H9 (cell line): Measurements from ENCODE around the gene RBM5. TPM values are rescaled to one million over a fixed set of nuclear protein-coding genes. Genes with fewer than 3 reads are reported as not detected.

Experiments used
- DNase-seq: peaks from one replicate; pipeline ENCODE4 v3.0.0-alpha.2; 2017
- H2AFZ ChIP-seq: one replicate; pipeline ENCODE4 v1.6.1; 2013; ENCODE audit warnings: mild to moderate bottlenecking, low read length, control low read depth, moderate library complexity
- H2AK5ac ChIP-seq: 2 replicates; pipeline ENCODE4 v1.6.1; 2013; ENCODE audit warnings: low read length, control low read depth, mixed read lengths; ENCODE audit not compliant: insufficient read length
- H2BK120ac ChIP-seq: one replicate; pipeline ENCODE4 v1.6.1; 2013; ENCODE audit warnings: low read depth, mild to moderate bottlenecking, low read length, control low read depth, inconsistent platforms; ENCODE audit not compliant: poor library complexity, severe bottlenecking
- H2BK12ac ChIP-seq: 2 replicates; pipeline ENCODE4 v1.6.1; 2013; ENCODE audit warnings: low read length, control low read depth, mixed read lengths, low read depth; ENCODE audit not compliant: insufficient read length
- H2BK15ac ChIP-seq: 2 replicates; pipeline ENCODE4 v1.6.1; 2013; ENCODE audit warnings: low read depth, low read length, control low read depth
- H2BK20ac ChIP-seq: one replicate; pipeline ENCODE4 v1.6.1; 2013; ENCODE audit warnings: low read depth, mild to moderate bottlenecking, low read length, control low read depth, inconsistent platforms; ENCODE audit not compliant: poor library complexity, severe bottlenecking
- H2BK5ac ChIP-seq: 2 replicates; pipeline ENCODE4 v1.6.1; 2013; ENCODE audit warnings: low read length, control low read depth, mixed read lengths; ENCODE audit not compliant: insufficient read length
- H3K14ac ChIP-seq: 2 replicates; pipeline ENCODE4 v1.6.1; 2013; ENCODE audit warnings: low read length, control low read depth; ENCODE audit not compliant: insufficient read depth
- H3K18ac ChIP-seq: 2 replicates; pipeline ENCODE4 v1.6.1; 2013; ENCODE audit warnings: low read depth, mild to moderate bottlenecking, mixed read lengths, low read length, control low read depth; ENCODE audit not compliant: insufficient read length
- H3K23ac ChIP-seq: 2 replicates; pipeline ENCODE4 v1.6.1; 2013; ENCODE audit warnings: low read length, control low read depth, mixed read lengths, low read depth; ENCODE audit not compliant: insufficient read length
- H3K23me2 ChIP-seq: 2 replicates; pipeline ENCODE4 v1.6.1; 2013; ENCODE audit warnings: low read depth, mild to moderate bottlenecking, mixed read lengths, low read length, control low read depth; ENCODE audit not compliant: insufficient read length, poor library complexity, severe bottlenecking
- H3K27ac ChIP-seq: 2 replicates; pipeline ENCODE4 v1.5.1; 2013; ENCODE audit warnings: low read length, control low read depth, mixed read lengths, low read depth; ENCODE audit not compliant: insufficient read length
- H3K27me3 ChIP-seq: 2 replicates; pipeline ENCODE4 v1.6.1; 2013; ENCODE audit warnings: low read length, control low read depth, inconsistent platforms; ENCODE audit not compliant: insufficient read depth
- H3K4ac ChIP-seq: 2 replicates; pipeline ENCODE4 v1.6.1; 2013; ENCODE audit warnings: low read depth, mild to moderate bottlenecking, control low read depth, inconsistent platforms, low read length, moderate library complexity
- H3K4me1 ChIP-seq: 2 replicates; pipeline ENCODE4 v1.6.1; 2013; ENCODE audit warnings: low read length, control low read depth, inconsistent platforms; ENCODE audit not compliant: insufficient read depth
- H3K4me2 ChIP-seq: 2 replicates; pipeline ENCODE4 v1.6.1; 2013; ENCODE audit warnings: low read length, control low read depth, mixed read lengths; ENCODE audit not compliant: insufficient read length, insufficient read depth
- H3K56ac ChIP-seq: 2 replicates; pipeline ENCODE4 v1.6.1; 2013; ENCODE audit warnings: low read depth, mild to moderate bottlenecking, mixed read lengths, low read length, control low read depth; ENCODE audit not compliant: insufficient read length
- H3K79me1 ChIP-seq: 2 replicates; pipeline ENCODE4 v1.6.1; 2013; ENCODE audit warnings: low read depth, mild to moderate bottlenecking, moderate library complexity, low read length, control low read depth, inconsistent platforms; ENCODE audit not compliant: insufficient read depth, poor library complexity, severe bottlenecking
- H3K79me2 ChIP-seq: 2 replicates; pipeline ENCODE4 v1.6.1; 2013; ENCODE audit warnings: low read length, control low read depth, inconsistent platforms; ENCODE audit not compliant: insufficient read depth
- H3K9ac ChIP-seq: 2 replicates; pipeline ENCODE4 v1.6.1; 2013; ENCODE audit warnings: low read length, control low read depth, mixed read lengths; ENCODE audit not compliant: insufficient read length; ENCODE audit errors: extremely low read depth
- H3K9me3 ChIP-seq: one replicate; pipeline ENCODE4 v1.6.1; 2013; ENCODE audit warnings: low read depth, low read length, inconsistent platforms; ENCODE audit not compliant: control insufficient read depth
- H3T11ph ChIP-seq: one replicate; pipeline ENCODE4 v1.6.1; 2013; ENCODE audit warnings: mild to moderate bottlenecking, low read length, control low read depth, inconsistent platforms
- H4K20me1 ChIP-seq: one replicate; pipeline ENCODE4 v1.6.1; 2013; ENCODE audit not compliant: control insufficient read depth, insufficient read length, insufficient read depth
- H4K5ac ChIP-seq: 2 replicates; pipeline ENCODE4 v1.6.1; 2013; ENCODE audit warnings: low read depth, mild to moderate bottlenecking, mixed read lengths, low read length, control low read depth; ENCODE audit not compliant: insufficient read length
- H4K8ac ChIP-seq: replicated peaks from 2 replicates; pipeline ENCODE4 v1.6.1; 2013; ENCODE audit warnings: low read length, control low read depth, mixed read lengths, low read depth; ENCODE audit not compliant: insufficient read length
- H4K91ac ChIP-seq: 2 replicates; pipeline ENCODE4 v1.6.1; 2013; ENCODE audit warnings: low read depth, mild to moderate bottlenecking, moderate library complexity, mixed read lengths, low read length, control low read depth; ENCODE audit not compliant: insufficient read length
- H3K27ac Mint-ChIP-seq, 3 experiments: 2 replicates in 2 of 3; 3 replicates in 1 of 3; pipeline ENCODE4 v1.8.0; 2020 to 2021; ENCODE audit warnings: mixed read lengths in 3 of 3, mild to moderate bottlenecking in 1 of 3, moderate library complexity in 1 of 3
- H3K27me3 Mint-ChIP-seq: 2 replicates; pipeline ENCODE4 v1.8.0; 2021; ENCODE audit warnings: low read depth, mild to moderate bottlenecking, moderate library complexity, mixed read lengths
- H3K36me3 Mint-ChIP-seq, 3 experiments: 2 replicates in 2 of 3; 3 replicates in 1 of 3; pipeline ENCODE4 v1.8.0; 2020 to 2021; ENCODE audit warnings: low read depth in 3 of 3, mixed read lengths in 3 of 3; ENCODE audit not compliant: insufficient read depth in 1 of 3
- H3K4me1 Mint-ChIP-seq, 2 experiments: 2 replicates each; pipeline ENCODE4 v1.8.0; 2020; ENCODE audit warnings: mixed read lengths in 2 of 2
- H3K4me3 Mint-ChIP-seq, 2 experiments: 2 replicates in 1 of 2; 3 replicates in 1 of 2; pipeline ENCODE4 v1.8.0; 2020 to 2021; ENCODE audit warnings: mild to moderate bottlenecking in 2 of 2, mixed read lengths in 2 of 2, moderate library complexity in 1 of 2
- H3K9me3 Mint-ChIP-seq, 2 experiments: 2 replicates in 1 of 2; 3 replicates in 1 of 2; pipeline ENCODE4 v1.8.0; 2020; ENCODE audit warnings: mild to moderate bottlenecking in 2 of 2, mixed read lengths in 2 of 2, moderate library complexity in 1 of 2
- CTCF ChIP-seq: fragments of 200-600 bp; sonication (generic); conservative IDR thresholded peaks from 3 replicates; pipeline ENCODE4 v1.8.0; 2021; ENCODE audit warnings: antibody characterized with exemption, mild to moderate bottlenecking
- WGBS: extraction: QIAGEN DNeasy Blood & Tissue Kit; methylation state at CpG from one replicate; pipeline ENCODE4 v1.1.7; 2013; ENCODE audit warnings: missing lambda C conversion rate, low lambda C conversion rate, mixed read lengths; ENCODE audit not compliant: insufficient read length; ENCODE audit errors: extremely low coverage; 5-methylcytosine and 5-hydroxymethylcytosine counted together
- total RNA-seq: library from RNA; stranded (reverse); gene quantifications from 2 replicates; pipeline ENCODE4 v1.2.1, GENCODE V29; 2021

RBM5 gene
- total RNA-seq, 1 experiment from 2014 or later: 123 TPM

DNA sequence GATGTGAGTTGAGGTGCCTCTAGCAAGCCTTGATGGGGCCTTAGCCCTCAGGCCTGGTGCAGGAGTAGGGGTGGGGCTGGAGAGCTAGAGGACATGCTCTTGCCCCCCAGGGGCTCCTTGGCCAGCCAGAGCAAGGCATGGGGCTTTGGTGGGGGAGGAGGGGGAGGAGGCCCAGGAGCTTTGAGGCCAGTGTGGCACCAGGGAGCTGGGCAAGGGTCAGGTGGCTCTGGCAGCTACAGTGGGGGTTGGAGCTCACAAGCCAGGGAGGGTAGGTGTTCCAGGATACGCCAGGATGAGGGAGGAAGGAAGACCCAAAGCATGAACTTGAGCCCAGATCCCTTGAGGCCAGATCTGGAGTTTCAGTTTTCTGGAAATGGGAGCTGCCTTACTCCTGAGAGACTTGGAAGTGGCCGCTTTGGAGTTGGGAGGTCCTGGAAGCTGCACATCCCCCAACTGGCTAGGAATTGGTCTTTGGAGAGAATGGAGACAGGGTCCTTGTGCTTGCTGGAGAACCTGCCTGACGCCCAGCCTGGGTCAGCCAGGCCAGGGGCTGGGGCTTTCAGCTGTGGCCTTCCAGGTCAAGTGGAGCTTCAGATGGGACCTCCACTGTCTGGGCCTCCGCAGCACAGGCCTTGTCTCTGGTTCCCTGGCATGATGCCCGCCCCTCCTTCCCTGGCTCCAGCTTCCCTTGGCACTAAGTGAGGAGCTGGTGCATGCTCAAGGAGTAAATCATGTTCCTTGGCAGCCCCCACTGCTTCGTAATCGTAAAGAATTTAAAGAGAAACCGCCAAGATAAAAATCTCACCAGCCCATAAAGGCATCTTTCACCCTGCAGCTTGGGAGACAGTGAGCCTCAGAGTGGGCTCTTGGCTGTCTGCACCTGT lies 75.1 kb downstream of the RBM5 start:
- H3K4me1 Mint-ChIP-seq: peaks cover 30 to 49% of the 10 kb centered on the region in 2 experiments
- no peak overlapping the region for H4K5ac ChIP-seq
- H3K4ac ChIP-seq: no peak overlapping the region
- no peak overlapping the region for H2AK5ac ChIP-seq
- H3K23ac ChIP-seq: no peak overlapping the region
- H3K4me1 ChIP-seq: peaks cover 7% of the 10 kb centered on the region; the same call in 1 of the 2 replicates
- H2BK120ac ChIP-seq: no peak overlapping the region
- no peak overlapping the region for H2AFZ ChIP-seq
- H4K20me1 ChIP-seq: no peaks in the 10 kb centered on the region
- H3K18ac ChIP-seq: no peak overlapping the region
- H3K9me3 Mint-ChIP-seq: no peaks in the 10 kb centered on the region
- H3K9me3 ChIP-seq: no peaks in the 10 kb centered on the region
- peaks cover 16 to 40% (median 29%) of the 10 kb centered on the region in 3 experiments for H3K36me3 Mint-ChIP-seq
- H3K4me3 Mint-ChIP-seq: no peak overlapping the region
- no peaks in the 10 kb centered on the region for H3K79me1 ChIP-seq
- no peak overlapping the region for H3K9ac ChIP-seq
- no peak overlapping the region for H3T11ph ChIP-seq
- no peak for TF ChIP-seq CTCF
- no peak overlapping the region for H3K27ac ChIP-seq
- H3K56ac ChIP-seq: no peak overlapping the region
- H3K79me2 ChIP-seq: no peaks in the 10 kb centered on the region
- H3K23me2 ChIP-seq: no peaks in the 10 kb centered on the region
- DNase-seq: no peak
- H4K91ac ChIP-seq: no peak overlapping the region
- no peak overlapping the region for H2BK12ac ChIP-seq
- no peak overlapping the region for H2BK15ac ChIP-seq
- WGBS: no CpG with 5 or more reads among the region's 8 CpGs
- no peaks in the 10 kb centered on the region; the same call in 1 of the 2 replicates for H3K27me3 Mint-ChIP-seq
- no peak overlapping the region for H2BK5ac ChIP-seq
- no peak overlapping the region for H3K4me2 ChIP-seq
- H3K14ac ChIP-seq: no peak overlapping the region
- H3K27me3 ChIP-seq: no peaks in the 10 kb centered on the region
- H3K27ac Mint-ChIP-seq: no peak overlapping the region
- no peak overlapping the region for H2BK20ac ChIP-seq
- H4K8ac ChIP-seq: no peak overlapping the region
